ENCODE results near the gene DOCK3. TPM values are rescaled to one million over a fixed set of nuclear protein-coding genes. Genes with fewer than 3 reads are reported as not detected.

DOCK3 gene
- total and polyA plus RNA-seq, 2 of the 4 experiments (the other 2 are of a cell fraction): under 0.01 to 0.12 TPM

DNA sequence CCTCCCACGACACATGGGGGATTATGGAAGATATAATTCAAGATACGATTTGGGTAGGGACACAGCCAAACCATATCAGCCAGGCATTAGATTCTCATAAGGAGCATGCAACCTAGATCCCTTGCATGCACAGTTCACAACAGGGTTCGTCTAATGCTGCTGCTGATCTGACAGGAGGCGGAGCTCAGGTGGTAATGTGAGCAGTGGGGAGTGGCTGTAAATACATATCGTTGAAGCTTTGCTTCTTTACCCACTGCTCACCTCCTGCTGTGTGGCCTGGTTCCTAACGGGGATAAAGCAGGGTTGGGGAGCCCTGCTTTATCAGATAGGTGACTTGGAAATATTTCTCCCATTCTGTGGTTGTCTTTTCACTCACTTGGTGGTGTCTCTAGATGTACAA, 14.8 kb downstream of the DOCK3 start:
- Histone ChIP-seq H3K4ac (ENCODE audit: low read depth, low read length) (no peak overlapping the region), H3K27me3 (ENCODE audit: control insufficient read depth, insufficient read depth, low read length) (peaks cover 2% of the 10 kb centered on the region; the same call in 1 of the 2 replicates), H3K27ac (ENCODE audit: insufficient read depth, low read length) (no peak overlapping the region), H3K9ac (ENCODE audit: low read depth, low read length) (no peak overlapping the region), H2BK15ac (ENCODE audit: low read depth, low read length) (no peak overlapping the region), H2AK9ac (replicated peaks; ENCODE audit: low read depth, low read length, poor library complexity) (no peak overlapping the region), H3K56ac (ENCODE audit: extremely low read depth, insufficient read depth, low read length) (no peak overlapping the region), H2BK120ac (ENCODE audit: low read depth, low read length) (no peak overlapping the region), H3K79me1 (ENCODE audit: low read depth in 1 of 2, low read length in 2 of 2) (no peaks in the 10 kb centered on the region), H2AFZ (replicated peaks; ENCODE audit: low read length, poor library complexity) (no peak overlapping the region), H3K36me3 (ENCODE audit: control insufficient read depth, insufficient read depth, low read length) (no peaks in the 10 kb centered on the region), H4K91ac (ENCODE audit: insufficient read depth, low read depth, low read length) (no peak overlapping the region), H2AK5ac (ENCODE audit: low read depth, low read length) (no peak overlapping the region), H3K23ac (ENCODE audit: low read depth, low read length) (no peak overlapping the region), H4K8ac (ENCODE audit: low read depth in 2 of 2, low read length in 2 of 2) (no peak overlapping the region), H3K14ac (replicated peaks; ENCODE audit: low read depth, low read length) (no peak overlapping the region), H3K9me1 (ENCODE audit: insufficient read depth, low read length) (no peaks in the 10 kb centered on the region), H4K5ac (ENCODE audit: low read depth, low read length) (no peak overlapping the region), H3K9me3 (ENCODE audit: control insufficient read depth, insufficient read depth, low read length) (no peaks in the 10 kb centered on the region), H3K4me2 (ENCODE audit: low read depth, low read length) (no peak overlapping the region), H4K20me1 (ENCODE audit: insufficient read depth, low read length) (no peaks in the 10 kb centered on the region), H2BK20ac (ENCODE audit: low read depth, low read length) (no peak overlapping the region), H3K18ac (ENCODE audit: low read depth, low read length) (no peak overlapping the region), H2BK5ac (ENCODE audit: low read depth, low read length, poor library complexity, severe bottlenecking) (no peak overlapping the region), H3K4me1 (ENCODE audit: control insufficient read depth, insufficient read depth, low read length) (no peaks in the 10 kb centered on the region), H3K4me3 (ENCODE audit: insufficient read depth, low read depth, low read length) (no peak overlapping the region)
- DNase-seq (no peak), ATAC-seq (ENCODE audit: low read depth) (no peak)
- in situ Hi-C loops (cut with MboI; ENCODE audit: low sequenced_read_pairs) (no loop called here), dilution Hi-C loops (cut with HindIII; ENCODE audit: low sequenced_read_pairs, unreplicated experiment) (no loop called here), intact Hi-C loops (cut with micrococcal nuclease) (no loop called here)
- ChIA-PET CTCF (no interaction called here), POLR2A (ENCODE audit: unreplicated experiment) (no interaction called here)
- TF ChIP-seq RAD21 (IDR thresholded peaks at IDR 0.05; ENCODE audit: low read length) (no peak), FOS (IDR thresholded peaks at IDR 0.05; ENCODE audit: low read depth, low read length) (no peak), BHLHE40 (IDR thresholded peaks at IDR 0.05; ENCODE audit: low read depth, low read length) (no peak), RCOR1 (IDR thresholded peaks at IDR 0.05; ENCODE audit: insufficient replicate concordance, low read length) (no peak), RFX5 (IDR thresholded peaks at IDR 0.05; ENCODE audit: low read depth, low read length) (no peak), CHD1 (IDR thresholded peaks at IDR 0.05; ENCODE audit: low read depth, low read length) (no peak), CEBPB (IDR thresholded peaks at IDR 0.05; ENCODE audit: low read depth, low read length) (no peak), MXI1 (IDR thresholded peaks at IDR 0.05; ENCODE audit: borderline replicate concordance, low read depth, low read length) (no peak), NFE2L2 (IDR thresholded peaks at IDR 0.05; ENCODE audit: low read depth, low read length) (no peak), MAFK (IDR thresholded peaks at IDR 0.05; ENCODE audit: low read depth, low read length) (no peak), POLR2A (IDR thresholded peaks at IDR 0.05; ENCODE audit: low read depth, low read length) (no peak), MAZ (IDR thresholded peaks at IDR 0.05; ENCODE audit: borderline replicate concordance, low read depth, low read length) (no peak), SMC3 (IDR thresholded peaks at IDR 0.05; ENCODE audit: low read depth, low read length) (no peak)
- TF ChIP-seq, protein P1, sequence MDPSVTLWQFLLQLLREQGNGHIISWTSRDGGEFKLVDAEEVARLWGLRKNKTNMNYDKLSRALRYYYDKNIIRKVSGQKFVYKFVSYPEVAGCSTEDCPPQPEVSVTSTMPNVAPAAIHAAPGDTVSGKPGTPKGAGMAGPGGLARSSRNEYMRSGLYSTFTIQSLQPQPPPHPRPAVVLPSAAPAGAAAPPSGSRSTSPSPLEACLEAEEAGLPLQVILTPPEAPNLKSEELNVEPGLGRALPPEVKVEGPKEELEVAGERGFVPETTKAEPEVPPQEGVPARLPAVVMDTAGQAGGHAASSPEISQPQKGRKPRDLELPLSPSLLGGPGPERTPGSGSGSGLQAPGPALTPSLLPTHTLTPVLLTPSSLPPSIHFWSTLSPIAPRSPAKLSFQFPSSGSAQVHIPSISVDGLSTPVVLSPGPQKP (IDR thresholded peaks at IDR 0.05; ENCODE audit: borderline replicate concordance, low read depth, low read length): no peak
- TF ChIP-seq, protein P2, sequence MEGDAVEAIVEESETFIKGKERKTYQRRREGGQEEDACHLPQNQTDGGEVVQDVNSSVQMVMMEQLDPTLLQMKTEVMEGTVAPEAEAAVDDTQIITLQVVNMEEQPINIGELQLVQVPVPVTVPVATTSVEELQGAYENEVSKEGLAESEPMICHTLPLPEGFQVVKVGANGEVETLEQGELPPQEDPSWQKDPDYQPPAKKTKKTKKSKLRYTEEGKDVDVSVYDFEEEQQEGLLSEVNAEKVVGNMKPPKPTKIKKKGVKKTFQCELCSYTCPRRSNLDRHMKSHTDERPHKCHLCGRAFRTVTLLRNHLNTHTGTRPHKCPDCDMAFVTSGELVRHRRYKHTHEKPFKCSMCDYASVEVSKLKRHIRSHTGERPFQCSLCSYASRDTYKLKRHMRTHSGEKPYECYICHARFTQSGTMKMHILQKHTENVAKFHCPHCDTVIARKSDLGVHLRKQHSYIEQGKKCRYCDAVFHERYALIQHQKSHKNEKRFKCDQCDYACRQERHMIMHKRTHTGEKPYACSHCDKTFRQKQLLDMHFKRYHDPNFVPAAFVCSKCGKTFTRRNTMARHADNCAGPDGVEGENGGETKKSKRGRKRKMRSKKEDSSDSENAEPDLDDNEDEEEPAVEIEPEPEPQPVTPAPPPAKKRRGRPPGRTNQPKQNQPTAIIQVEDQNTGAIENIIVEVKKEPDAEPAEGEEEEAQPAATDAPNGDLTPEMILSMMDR (conservative IDR thresholded peaks at IDR 0.05; ENCODE audit: low read depth, low read length): no peak
- TF ChIP-seq, protein P3, sequence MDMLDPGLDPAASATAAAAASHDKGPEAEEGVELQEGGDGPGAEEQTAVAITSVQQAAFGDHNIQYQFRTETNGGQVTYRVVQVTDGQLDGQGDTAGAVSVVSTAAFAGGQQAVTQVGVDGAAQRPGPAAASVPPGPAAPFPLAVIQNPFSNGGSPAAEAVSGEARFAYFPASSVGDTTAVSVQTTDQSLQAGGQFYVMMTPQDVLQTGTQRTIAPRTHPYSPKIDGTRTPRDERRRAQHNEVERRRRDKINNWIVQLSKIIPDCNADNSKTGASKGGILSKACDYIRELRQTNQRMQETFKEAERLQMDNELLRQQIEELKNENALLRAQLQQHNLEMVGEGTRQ (IDR thresholded peaks at IDR 0.05; ENCODE audit: low read depth, low read length): no peak
- WGBS, 2 experiments (ENCODE audit: extremely low coverage in 2 of 2, insufficient read length in 1 of 2): no CpG with 5 or more reads among the region's 6 CpGs
- no TSS peak for BruUV-seq (replicated peaks)

All from IMR-90 (cell line).